ENCODE data around the gene BRI3.
"Not testable (repeated sequence)": the region's sequence is repeated elsewhere in the genome, so short reads cannot be mapped to it uniquely, and the experiment has no call there.

The BRI3 gene

DNA sequence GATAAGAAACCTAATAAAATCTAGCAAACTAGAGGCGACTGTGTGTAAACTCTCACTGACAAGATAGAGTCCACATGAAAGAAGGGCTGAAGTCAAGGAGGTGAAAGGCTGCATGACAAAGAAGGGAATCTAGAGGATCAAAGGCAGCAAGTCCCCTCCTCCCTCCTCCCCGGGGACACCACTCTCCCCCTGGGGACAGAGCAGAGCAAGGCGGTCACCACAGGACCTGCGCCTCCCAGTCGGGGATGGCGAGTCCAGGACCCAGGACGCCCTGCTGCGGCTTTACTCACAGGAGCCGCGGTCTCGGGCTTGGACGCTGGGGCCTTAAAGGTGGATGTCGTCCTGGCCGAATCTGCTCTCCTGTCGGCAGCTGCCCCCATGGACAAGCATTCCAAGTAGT lies 22.4 kb downstream of the BRI3 start:
- Mint-ChIP-seq H3K4me3 (no peak overlapping the region), H3K27ac (no peak overlapping the region), H3K4me1 (ENCODE audit: low read depth) (no peaks in the 10 kb centered on the region), H3K9me3 (no peaks in the 10 kb centered on the region), H3K27me3 (no peaks in the 10 kb centered on the region), H3K36me3 (ENCODE audit: low read depth) (peaks cover 1% of the 10 kb centered on the region)
- DNase-seq, result no peak

DNA sequence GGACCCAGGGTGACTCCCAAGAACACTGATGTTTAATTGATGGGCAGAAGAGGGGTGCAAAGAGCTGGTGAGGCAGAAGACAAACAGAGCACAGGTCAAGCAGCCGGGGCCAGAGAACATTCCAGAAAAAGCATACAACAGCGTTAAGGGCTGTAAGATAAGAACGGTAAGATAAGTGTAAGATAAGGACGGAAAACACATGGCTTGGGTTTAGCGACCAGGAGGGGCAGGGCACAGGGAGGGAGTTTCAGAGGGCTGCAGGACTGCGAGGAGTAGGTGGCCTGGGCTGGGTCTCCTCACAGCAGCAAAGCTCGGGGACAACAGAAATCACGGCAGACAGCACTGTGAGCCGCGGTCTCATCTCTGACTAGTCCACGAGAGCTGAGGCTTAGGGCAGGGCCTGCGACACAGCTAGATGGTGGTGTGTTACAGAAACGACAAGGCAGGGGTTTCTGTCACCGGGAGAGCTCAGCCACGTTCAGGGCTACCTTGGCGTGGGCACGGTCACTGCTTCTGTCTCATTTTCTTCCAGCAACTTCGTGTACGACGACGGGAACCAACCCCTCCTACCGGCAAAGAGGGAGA lies 24.6 kb downstream of the BRI3 start:
- H3K27me3 Mint-ChIP-seq, result no peaks in the 10 kb centered on the region
- DNase-seq, result no peak
- peaks cover 1% of the 10 kb centered on the region for H3K36me3 Mint-ChIP-seq (ENCODE audit: low read depth)
- no peaks in the 10 kb centered on the region for H3K4me1 Mint-ChIP-seq (ENCODE audit: low read depth)
- H3K27ac Mint-ChIP-seq, result no peak overlapping the region
- H3K4me3 Mint-ChIP-seq, result no peak overlapping the region
- H3K9me3 Mint-ChIP-seq, result no peaks in the 10 kb centered on the region

DNA sequence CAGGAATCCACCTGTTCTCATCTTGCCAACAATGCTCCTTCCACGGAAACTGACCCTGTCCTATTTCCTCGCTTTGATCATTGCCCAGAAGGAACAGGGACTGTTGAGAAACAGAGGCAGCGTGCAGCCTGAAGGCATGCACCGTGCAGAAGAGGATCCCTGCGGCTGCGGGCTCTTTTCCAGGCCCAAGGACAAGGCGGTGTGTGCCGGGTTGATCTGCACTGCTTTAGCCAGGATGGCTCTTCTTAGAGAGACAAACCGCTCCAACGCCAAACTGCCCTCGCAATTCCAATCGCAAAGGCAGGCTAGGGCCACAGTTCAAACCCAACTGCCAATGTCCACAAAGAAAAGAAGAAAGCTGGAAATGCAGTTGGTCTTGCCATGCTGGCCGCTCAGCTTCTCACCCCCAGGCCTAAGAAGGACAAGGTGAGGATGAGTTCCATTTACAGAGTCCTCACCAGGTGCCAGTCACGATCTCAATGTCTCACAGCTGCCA lies 26.5 kb downstream of the BRI3 start:
- Mint-ChIP-seq H3K4me1 (ENCODE audit: low read depth) (no peaks in the 10 kb centered on the region), H3K9me3 (no peaks in the 10 kb centered on the region), H3K27ac (no peak overlapping the region), H3K4me3 (no peak overlapping the region), H3K36me3 (ENCODE audit: low read depth) (peaks cover 1% of the 10 kb centered on the region), H3K27me3 (no peaks in the 10 kb centered on the region)
- DNase-seq, result no peak

DNA sequence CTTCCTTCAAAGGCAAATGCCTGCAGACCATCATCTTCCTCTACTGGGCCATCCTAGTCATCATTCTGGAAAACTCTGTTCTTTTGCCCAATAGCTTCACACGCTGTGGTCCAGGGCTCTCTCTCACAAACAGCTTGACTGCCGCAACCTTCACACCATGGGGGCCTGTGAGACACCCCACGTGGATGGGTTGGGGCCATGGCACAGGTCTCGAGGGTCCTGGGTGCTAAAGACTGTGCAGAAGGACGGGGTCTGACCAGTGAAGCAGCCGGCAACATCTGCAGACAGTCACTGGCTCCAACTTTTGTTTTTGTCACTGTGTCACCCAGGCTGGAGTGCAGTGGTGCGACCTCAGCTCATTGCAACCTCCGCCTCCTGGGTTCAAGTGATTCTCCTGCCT lies 28.1 kb downstream of the BRI3 start:
- no peaks in the 10 kb centered on the region for H3K9me3 Mint-ChIP-seq
- no peak overlapping the region for H3K27ac Mint-ChIP-seq
- H3K36me3 Mint-ChIP-seq (ENCODE audit: low read depth), result peaks cover 1% of the 10 kb centered on the region
- H3K4me1 Mint-ChIP-seq (ENCODE audit: low read depth), result no peaks in the 10 kb centered on the region
- no peak for DNase-seq
- H3K4me3 Mint-ChIP-seq, result no peak overlapping the region
- no peaks in the 10 kb centered on the region for H3K27me3 Mint-ChIP-seq

DNA sequence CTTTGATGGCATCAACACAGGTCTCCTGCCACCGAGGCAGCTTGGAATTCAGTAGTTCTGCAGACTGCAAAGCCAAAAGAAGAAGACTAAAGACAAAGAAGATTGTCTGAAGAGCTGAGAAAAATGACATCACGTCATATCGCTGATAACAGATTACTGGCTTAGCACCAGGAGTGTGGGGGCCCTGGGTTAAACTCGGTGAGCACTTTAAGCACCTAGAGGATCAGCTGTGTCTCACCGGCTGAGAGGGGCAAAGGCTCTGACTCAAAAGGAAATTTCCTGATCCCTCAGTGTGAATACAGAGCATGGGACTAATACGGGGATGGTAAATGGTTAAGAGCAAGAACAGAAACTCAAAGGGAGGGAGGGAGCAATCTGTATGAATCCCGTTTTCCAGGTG lies 30.7 kb downstream of the BRI3 start:
- no peak for DNase-seq
- H3K4me3 Mint-ChIP-seq, result no peak overlapping the region
- H3K36me3 Mint-ChIP-seq (ENCODE audit: low read depth), result peaks cover 3% of the 10 kb centered on the region
- H3K4me1 Mint-ChIP-seq (ENCODE audit: low read depth), result no peaks in the 10 kb centered on the region
- H3K27ac Mint-ChIP-seq, result no peak overlapping the region
- no peaks in the 10 kb centered on the region for H3K9me3 Mint-ChIP-seq
- H3K27me3 Mint-ChIP-seq, result no peaks in the 10 kb centered on the region

DNA sequence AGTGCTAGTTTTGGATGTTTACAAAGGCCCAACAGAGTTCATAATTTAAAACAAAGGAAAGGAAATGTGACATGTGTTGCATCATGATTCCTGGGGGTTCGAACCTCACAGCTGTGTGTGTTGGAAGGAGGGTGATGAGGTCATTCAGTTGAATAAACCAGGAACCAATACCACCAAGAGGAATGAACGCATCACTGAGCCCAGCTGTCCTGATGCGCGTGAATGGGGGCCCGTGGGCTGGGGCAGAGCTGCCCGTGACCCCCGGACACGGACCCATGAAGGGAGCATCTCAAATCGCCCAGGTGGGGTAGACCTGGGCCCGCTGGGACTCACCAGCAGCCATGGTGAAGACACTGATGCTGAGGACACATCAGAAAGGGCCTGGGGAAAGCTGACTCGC lies 33.0 kb downstream of the BRI3 start:
- Mint-ChIP-seq H3K27me3 (no peaks in the 10 kb centered on the region), H3K27ac (no peak overlapping the region), H3K4me1 (ENCODE audit: low read depth) (no peaks in the 10 kb centered on the region), H3K36me3 (ENCODE audit: low read depth) (peaks cover 2% of the 10 kb centered on the region), H3K9me3 (no peaks in the 10 kb centered on the region), H3K4me3 (no peak overlapping the region)
- no peak for DNase-seq

DNA sequence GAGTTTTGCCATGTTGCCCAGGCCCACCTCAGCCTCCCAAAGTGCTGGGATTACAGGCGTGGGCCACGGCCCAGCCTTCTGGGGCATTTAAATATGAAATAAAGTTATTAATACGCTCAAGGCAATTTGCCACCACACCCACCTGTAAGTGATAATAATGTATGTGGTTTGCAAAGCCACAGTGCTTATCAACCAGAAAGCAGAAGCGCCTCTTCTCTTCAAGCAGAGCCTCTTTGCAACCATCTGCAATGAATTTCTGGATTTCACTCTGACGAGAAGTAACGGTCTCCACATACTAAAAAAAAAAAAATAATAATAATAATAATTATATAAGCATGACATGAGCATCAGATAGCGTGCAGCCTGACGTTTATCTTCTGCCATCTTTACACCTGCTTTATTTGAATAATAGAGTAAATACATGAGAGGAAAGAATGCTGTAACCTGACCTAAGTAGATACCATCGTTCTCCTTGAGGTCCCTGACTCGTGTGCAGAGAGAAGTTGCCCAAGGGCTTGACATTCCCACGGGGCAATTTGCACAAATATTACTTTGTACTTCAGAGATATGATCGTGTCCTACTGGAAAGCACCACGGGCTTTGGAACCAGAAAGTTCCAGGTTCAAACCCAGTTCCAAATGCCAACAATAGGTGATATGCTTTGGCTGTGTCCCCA lies 34.0 kb downstream of the BRI3 start:
- no peak overlapping the region for H3K4me3 Mint-ChIP-seq
- no peaks in the 10 kb centered on the region for H3K27me3 Mint-ChIP-seq
- no peak overlapping the region for H3K27ac Mint-ChIP-seq
- H3K9me3 Mint-ChIP-seq, result no peaks in the 10 kb centered on the region
- no peaks in the 10 kb centered on the region for H3K4me1 Mint-ChIP-seq (ENCODE audit: low read depth)
- H3K36me3 Mint-ChIP-seq (ENCODE audit: low read depth), result peaks cover 2% of the 10 kb centered on the region
- DNase-seq, result no peak

DNA sequence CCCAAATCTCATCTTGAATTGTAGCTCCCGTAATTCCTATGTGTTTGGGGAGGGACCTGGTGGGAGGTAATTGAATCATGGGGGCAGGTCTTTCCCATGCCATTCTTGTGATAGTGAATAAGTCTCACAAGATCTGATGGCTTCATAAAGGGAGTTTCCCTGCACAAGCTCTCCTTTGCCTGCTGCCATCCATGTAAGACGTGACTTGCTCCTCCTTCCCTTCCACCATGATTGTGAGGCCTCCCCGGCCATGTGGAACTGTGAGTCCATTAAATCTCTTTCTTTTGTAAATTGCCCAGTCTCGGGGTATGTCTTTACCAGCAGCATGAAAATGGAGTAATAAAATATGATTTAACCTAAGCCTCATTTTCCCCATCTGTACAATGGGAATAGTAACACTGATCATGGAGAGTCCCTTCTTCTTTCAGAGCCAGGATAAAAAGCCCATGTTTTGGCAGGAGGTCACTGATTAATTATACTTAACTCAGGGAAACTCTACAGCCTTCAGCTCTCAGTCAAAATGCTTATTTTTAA lies 34.6 kb downstream of the BRI3 start:
- not testable (repeated sequence) for H3K4me3 Mint-ChIP-seq, H3K27me3 Mint-ChIP-seq

DNA sequence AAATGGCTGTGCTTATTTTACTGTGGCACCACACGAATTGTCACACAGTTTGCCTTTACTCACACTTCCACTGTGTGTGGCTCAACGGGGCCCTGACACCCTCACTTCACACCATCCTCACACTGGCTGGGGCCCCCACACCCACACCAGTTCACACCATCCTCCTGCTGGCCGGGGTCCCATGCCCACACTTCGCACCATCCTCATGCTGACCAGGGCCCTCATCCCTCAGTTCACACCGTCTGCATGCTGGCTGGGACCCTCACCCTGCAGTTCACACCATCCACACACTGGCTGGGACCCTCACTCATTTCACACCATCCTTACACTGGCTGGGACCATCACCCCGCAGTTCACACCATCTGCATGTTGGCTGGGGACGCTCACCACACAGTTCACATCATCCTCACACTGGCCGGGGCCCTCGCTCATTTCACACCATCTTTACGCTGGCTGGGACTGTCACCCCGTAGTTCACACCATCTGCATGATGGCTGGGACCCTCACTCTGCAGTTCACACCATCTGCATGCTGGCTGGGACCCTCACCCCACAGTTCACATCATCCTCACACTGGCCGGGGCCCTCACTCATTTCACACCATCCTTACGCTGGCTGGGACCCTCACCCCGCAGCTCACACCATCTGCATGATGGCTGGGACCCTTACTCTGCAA lies 36.0 kb downstream of the BRI3 start:
- no peaks in the 10 kb centered on the region for H3K4me1 Mint-ChIP-seq (ENCODE audit: low read depth)
- H3K4me3 Mint-ChIP-seq, result no peak overlapping the region
- H3K27me3 Mint-ChIP-seq, result peaks cover 6% of the 10 kb centered on the region
- peaks cover 2% of the 10 kb centered on the region for H3K36me3 Mint-ChIP-seq (ENCODE audit: low read depth)
- no peaks in the 10 kb centered on the region for H3K9me3 Mint-ChIP-seq
- no peak for DNase-seq
- no peak overlapping the region for H3K27ac Mint-ChIP-seq

More for the DNA sequence above, 34.6 kb downstream of the BRI3 start:
- not testable (repeated sequence) for H3K4me1 Mint-ChIP-seq (ENCODE audit: low read depth); H3K36me3 Mint-ChIP-seq (ENCODE audit: low read depth); DNase-seq; H3K9me3 Mint-ChIP-seq; H3K27ac Mint-ChIP-seq

DNA sequence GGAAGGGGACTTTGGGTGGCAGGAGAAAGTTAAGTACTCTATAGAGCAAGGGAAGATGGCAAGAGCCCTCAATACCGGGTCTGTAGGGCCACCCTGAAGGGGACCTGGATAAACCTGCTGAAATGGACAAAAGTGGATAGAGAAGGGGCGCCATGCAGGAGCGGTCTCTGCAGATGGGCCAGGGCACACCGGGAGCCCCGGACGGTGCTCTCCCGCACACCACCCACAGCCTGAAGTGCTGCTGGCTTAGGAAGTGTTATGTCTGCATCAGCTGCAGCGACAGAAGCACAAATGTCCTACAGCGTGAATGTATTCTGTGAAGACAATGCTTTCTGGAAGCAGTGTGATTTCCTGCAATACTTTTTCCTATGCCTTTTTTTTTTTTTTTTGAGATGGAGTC lies 37.7 kb downstream of the BRI3 start:
- DNase-seq, result no peak
- H3K4me3 Mint-ChIP-seq, result no peak overlapping the region
- peaks cover 15% of the 10 kb centered on the region for H3K27me3 Mint-ChIP-seq
- H3K4me1 Mint-ChIP-seq (ENCODE audit: low read depth), result no peaks in the 10 kb centered on the region
- no peaks in the 10 kb centered on the region for H3K9me3 Mint-ChIP-seq
- peaks cover 2% of the 10 kb centered on the region for H3K36me3 Mint-ChIP-seq (ENCODE audit: low read depth)
- H3K27ac Mint-ChIP-seq, result no peak overlapping the region

DNA sequence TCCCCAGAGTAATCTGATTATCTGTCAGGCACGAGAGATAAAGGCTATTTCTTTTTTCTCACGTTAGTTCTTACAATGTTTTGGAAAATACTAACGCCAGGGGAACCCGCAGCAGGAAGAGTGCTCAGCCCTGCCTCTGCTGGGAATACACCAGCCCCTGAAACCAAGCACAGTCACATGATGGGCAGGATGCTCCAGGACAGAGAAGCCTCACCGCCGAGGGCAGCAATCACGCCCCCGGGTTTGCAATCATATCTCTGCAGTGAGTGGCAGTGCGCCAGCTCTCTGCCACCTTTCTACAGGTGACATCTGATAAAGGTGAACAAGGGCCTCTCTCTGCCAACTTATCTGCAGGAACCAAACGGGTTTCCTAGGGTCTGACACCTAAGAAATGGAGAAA lies 39.8 kb downstream of the BRI3 start:
- no peaks in the 10 kb centered on the region for H3K4me1 Mint-ChIP-seq (ENCODE audit: low read depth)
- H3K36me3 Mint-ChIP-seq (ENCODE audit: low read depth), result no peaks in the 10 kb centered on the region
- H3K4me3 Mint-ChIP-seq, result no peak overlapping the region
- H3K9me3 Mint-ChIP-seq, result no peaks in the 10 kb centered on the region
- no peak for DNase-seq
- H3K27me3 Mint-ChIP-seq, result peaks cover 15% of the 10 kb centered on the region
- H3K27ac Mint-ChIP-seq, result no peak overlapping the region

DNA sequence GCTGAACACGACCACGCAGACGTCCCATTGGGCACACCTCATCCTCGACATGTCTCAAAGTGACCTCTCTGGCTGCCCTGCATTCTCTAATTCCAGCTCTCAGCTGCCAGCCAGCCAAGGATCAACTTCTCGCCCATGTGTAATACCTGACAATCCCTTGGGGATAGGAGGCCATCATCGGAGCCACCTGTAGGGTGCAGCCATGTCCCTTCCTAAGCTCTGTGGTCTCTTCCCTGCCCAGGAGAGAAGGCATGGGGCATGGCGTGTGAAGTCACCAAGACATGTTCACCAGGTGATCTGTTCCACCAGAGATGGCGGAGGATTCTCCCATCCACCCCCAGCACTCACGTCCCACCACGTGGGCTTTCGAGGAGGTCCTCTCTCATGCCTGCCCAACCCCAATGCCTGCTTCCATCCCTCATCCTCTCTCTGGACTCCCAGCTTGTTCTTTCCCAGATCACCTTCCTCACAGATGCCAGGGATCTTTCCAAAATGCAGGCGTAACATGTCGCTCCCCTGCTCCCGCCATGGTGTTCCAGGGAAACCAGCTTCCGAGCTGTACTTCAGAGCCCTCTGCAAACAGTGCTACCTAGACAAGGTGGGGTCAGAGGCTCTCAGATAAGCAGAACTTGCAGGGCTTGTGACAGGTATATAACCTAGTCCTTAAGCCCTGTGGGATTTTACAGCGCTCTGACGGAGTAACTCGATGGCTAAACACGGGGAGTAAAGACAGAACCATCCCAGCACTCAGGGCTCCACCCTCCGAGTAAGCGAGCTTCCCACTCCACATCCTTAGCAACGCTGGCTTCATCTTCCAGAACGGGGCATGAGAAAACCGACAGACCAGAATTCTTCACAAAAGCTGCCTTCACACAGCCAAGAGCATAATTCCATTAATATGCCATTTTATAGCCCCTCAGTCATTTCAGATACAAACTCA lies 41.1 kb downstream of the BRI3 start:
- DNase-seq, result no peak
- no peak overlapping the region for H3K27ac Mint-ChIP-seq
- no peaks in the 10 kb centered on the region for H3K9me3 Mint-ChIP-seq
- no peak overlapping the region for H3K4me3 Mint-ChIP-seq
- no peaks in the 10 kb centered on the region for H3K4me1 Mint-ChIP-seq (ENCODE audit: low read depth)
- H3K36me3 Mint-ChIP-seq (ENCODE audit: low read depth), result no peaks in the 10 kb centered on the region
- H3K27me3 Mint-ChIP-seq, result peaks cover 15% of the 10 kb centered on the region

DNA sequence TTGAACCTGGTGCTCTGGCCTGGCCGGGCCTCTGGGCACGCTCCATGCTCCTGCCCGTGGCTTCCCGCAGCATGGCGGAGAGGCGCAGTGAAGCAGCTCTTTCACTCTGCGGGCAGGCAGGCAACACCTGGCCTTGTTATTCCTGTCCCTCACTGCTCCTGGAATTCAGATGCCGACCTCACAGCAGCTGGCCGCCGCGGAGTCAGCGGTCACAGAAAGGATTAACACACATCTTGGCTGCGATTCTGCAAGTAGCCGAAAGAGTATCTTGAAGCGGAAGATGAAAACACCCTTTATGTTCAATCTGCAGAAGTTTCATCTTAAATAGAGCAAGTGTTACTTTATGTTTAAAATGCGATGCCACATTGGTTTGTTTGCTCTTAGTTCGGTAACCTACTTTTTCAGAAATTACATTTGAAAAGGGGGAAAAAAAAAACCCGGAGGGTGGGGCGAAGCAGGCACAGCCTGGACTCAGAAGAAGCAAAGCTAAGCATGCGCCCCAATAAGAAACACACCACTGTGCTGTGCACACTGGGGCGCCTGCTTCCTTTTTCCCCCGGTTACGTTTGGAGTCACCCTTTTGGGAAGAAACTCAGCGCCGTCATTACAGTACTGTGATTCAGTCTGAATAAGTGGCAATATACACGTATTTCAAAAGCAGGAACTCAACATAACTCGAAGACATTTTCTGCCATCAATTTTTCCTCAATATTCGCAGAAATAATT lies 42.3 kb downstream of the BRI3 start:
- H3K36me3 Mint-ChIP-seq (ENCODE audit: low read depth), result no peaks in the 10 kb centered on the region
- H3K4me3 Mint-ChIP-seq, result no peak overlapping the region
- no peaks in the 10 kb centered on the region for H3K9me3 Mint-ChIP-seq
- DNase-seq, result no peak
- no peak overlapping the region for H3K27ac Mint-ChIP-seq
- peaks cover 15% of the 10 kb centered on the region for H3K27me3 Mint-ChIP-seq
- no peaks in the 10 kb centered on the region for H3K4me1 Mint-ChIP-seq (ENCODE audit: low read depth)

DNA sequence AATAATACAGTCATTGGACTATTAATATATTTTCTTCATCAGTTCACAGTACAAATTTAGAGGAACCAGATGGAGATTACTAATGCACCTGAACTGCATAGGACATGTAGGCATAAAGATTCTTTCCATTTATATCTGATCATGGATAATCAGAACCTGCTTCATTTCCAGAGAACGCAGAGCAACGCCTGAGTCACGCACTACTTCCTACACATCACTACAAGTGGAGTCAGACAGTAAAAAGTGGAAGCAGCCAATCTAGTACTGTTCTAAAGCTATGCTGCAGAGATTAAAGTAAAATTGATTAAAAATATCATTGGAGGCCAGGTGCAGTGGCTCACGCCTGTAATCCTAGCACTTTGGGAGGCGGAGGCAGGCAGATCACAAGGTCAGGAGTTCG lies 43.3 kb downstream of the BRI3 start:
- Mint-ChIP-seq H3K27ac (no peak overlapping the region), H3K36me3 (ENCODE audit: low read depth) (no peaks in the 10 kb centered on the region), H3K4me3 (no peak overlapping the region), H3K9me3 (peaks cover under 1% of the 10 kb centered on the region), H3K27me3 (peaks cover 15% of the 10 kb centered on the region), H3K4me1 (ENCODE audit: low read depth) (no peaks in the 10 kb centered on the region)
- DNase-seq, result no peak
